H1 (cell line): ENCODE data around the gene LCOR. TPM values are rescaled to one million over a fixed set of nuclear protein-coding genes. Genes with fewer than 3 reads are reported as not detected.

Experiments
- CTCF ChIA-PET: fragments of 300-600 bp; sonication (Branson Sonifier 250); formaldehyde crosslinking; loops from one replicate; lab custom pipeline; 2021; ENCODE audit not compliant: partially characterized antibody; lab: Charles Lee
- POLR2A ChIA-PET: fragments of 300-600 bp; sonication (Branson Sonifier 250); formaldehyde crosslinking; loops from one replicate; lab custom pipeline; 2021; ENCODE audit warnings: inconsistent platforms; ENCODE audit not compliant: partially characterized antibody; lab: Charles Lee
- DNase-seq, 2 experiments: peaks; one replicate each; pipeline versions ENCODE4 v3.0.0 to v3.0.0-alpha.2; 2010 to 2022; ENCODE audit warnings: low spot score in 2 of 2, low read depth in 1 of 2, mixed read lengths in 1 of 2
- FAIRE-seq: peaks from 2 replicates; lab custom pipeline; 2011; peaks lifted over from hg19 to GRCh38; lab: Jason Lieb, UNC
- H2AFZ ChIP-seq: 2 replicates; pipeline ENCODE4 v1.8.1; 2012; ENCODE audit warnings: low read length, inconsistent platforms
- H2AK5ac ChIP-seq: 2 replicates; pipeline ENCODE4 v1.6.1; 2013; ENCODE audit warnings: low read depth, low read length
- H2BK120ac ChIP-seq: replicated peaks from 2 replicates; pipeline ENCODE3; 2013; ENCODE audit warnings: low read depth, low read length, inconsistent platforms
- H2BK12ac ChIP-seq: 2 replicates; pipeline ENCODE4 v1.6.1; 2013; ENCODE audit warnings: low read depth, low read length
- H2BK15ac ChIP-seq: 2 replicates; pipeline ENCODE4 v1.6.1; 2013; ENCODE audit warnings: low read length
- H2BK20ac ChIP-seq: 2 replicates; pipeline ENCODE4 v1.6.1; 2013; ENCODE audit warnings: low read length
- H2BK5ac ChIP-seq: 2 replicates; pipeline ENCODE4 v1.6.1; 2013; ENCODE audit warnings: low read depth, low read length
- H3K14ac ChIP-seq: 2 replicates; pipeline ENCODE4 v1.6.1; 2013; ENCODE audit warnings: inconsistent platforms; ENCODE audit not compliant: insufficient read length
- H3K18ac ChIP-seq: 2 replicates; pipeline ENCODE4 v1.6.1; 2013; ENCODE audit warnings: low read length; ENCODE audit errors: extremely low read depth
- H3K23ac ChIP-seq: 2 replicates; pipeline ENCODE4 v1.6.1; 2013; ENCODE audit warnings: inconsistent platforms; ENCODE audit not compliant: insufficient read length
- H3K23me2 ChIP-seq: 2 replicates; pipeline ENCODE4 v1.6.1; 2013; ENCODE audit warnings: low read depth, low read length
- H3K27ac ChIP-seq: 2 replicates; pipeline ENCODE4 v1.6.1; 2011; ENCODE audit warnings: low read depth, low read length, inconsistent platforms
- H3K27me3 ChIP-seq, 4 experiments: replicated peaks in 1 of 4; 1 replicate in 1 of 4; 2 replicates in 3 of 4; pipeline versions ENCODE4 v1.6.1 to v1.8.1; 2011 to 2013; ENCODE audit warnings: low read length in 3 of 4, mild to moderate bottlenecking in 3 of 4, inconsistent platforms in 2 of 4, mixed read lengths in 2 of 4, moderate library complexity in 1 of 4; ENCODE audit not compliant: control insufficient read depth in 3 of 4, insufficient read depth in 3 of 4; ENCODE audit errors: extremely low read depth in 1 of 4
- H3K36me3 ChIP-seq, 4 experiments: 2 replicates each; pipeline versions ENCODE4 v1.6.1 to v1.8.1; 2011 to 2013; ENCODE audit warnings: mild to moderate bottlenecking in 4 of 4, low read length in 3 of 4, moderate library complexity in 2 of 4, control low read depth in 1 of 4, inconsistent platforms in 1 of 4; ENCODE audit not compliant: insufficient read depth in 4 of 4, control insufficient read depth in 2 of 4
- H3K4ac ChIP-seq: replicated peaks from 2 replicates; pipeline ENCODE3; 2013; ENCODE audit warnings: low read length, low read depth, mixed read lengths, inconsistent platforms; ENCODE audit not compliant: insufficient read length
- H3K4me1 ChIP-seq, 4 experiments: replicated peaks in 1 of 4; 1 replicate in 1 of 4; 2 replicates in 3 of 4; pipeline versions ENCODE4 v1.6.1 to v1.8.1; 2011 to 2013; ENCODE audit warnings: low read length in 3 of 4, inconsistent platforms in 2 of 4, mixed read lengths in 1 of 4; ENCODE audit not compliant: insufficient read depth in 4 of 4, control insufficient read depth in 3 of 4
- H3K4me2 ChIP-seq, 2 experiments: 2 replicates each; pipeline versions ENCODE4 v1.6.1 to v1.8.1; 2011 to 2013; ENCODE audit warnings: low read depth in 2 of 2, low read length in 2 of 2, control low read depth in 1 of 2, inconsistent platforms in 1 of 2, mild to moderate bottlenecking in 1 of 2; ENCODE audit not compliant: insufficient read depth in 1 of 2
- H3K4me3 ChIP-seq, 4 experiments: fragments of 200-600, 300-600 bp in 1 of 4; sonication (generic), shearing (Covaris generic), sonication (Bioruptor Twin) in 1 of 4; 2 replicates each; pipeline versions ENCODE4 v1.5.1 to v1.8.1; 2011 to 2016; ENCODE audit warnings: low read length in 4 of 4, low read depth in 3 of 4, control low read depth in 2 of 4, inconsistent platforms in 2 of 4, mild to moderate bottlenecking in 2 of 4, mixed read lengths in 1 of 4, moderate library complexity in 1 of 4; ENCODE audit not compliant: insufficient read depth in 2 of 4; ENCODE audit errors: extremely low read depth in 1 of 4
- H3K56ac ChIP-seq: replicated peaks from 2 replicates; pipeline ENCODE3; 2013; ENCODE audit warnings: low read depth, mild to moderate bottlenecking, mixed read lengths, low read length, inconsistent platforms; ENCODE audit not compliant: insufficient read length
- H3K79me1 ChIP-seq: 2 replicates; pipeline ENCODE4 v1.6.1; 2013; ENCODE audit warnings: low read depth, low read length, control low read depth
- H3K79me2 ChIP-seq, 2 experiments: 2 replicates each; pipeline versions ENCODE4 v1.6.1 to v1.8.1; 2012 to 2013; ENCODE audit warnings: low read length in 2 of 2, mild to moderate bottlenecking in 2 of 2, inconsistent platforms in 1 of 2; ENCODE audit not compliant: insufficient read depth in 2 of 2, control insufficient read depth in 1 of 2
- H3K9ac ChIP-seq, 4 experiments: replicated peaks in 1 of 4; 1 replicate in 1 of 4; 2 replicates in 3 of 4; pipeline versions ENCODE4 v1.6.1 to v1.8.1; 2011 to 2013; ENCODE audit warnings: low read depth in 3 of 4, low read length in 3 of 4, control low read depth in 2 of 4, mild to moderate bottlenecking in 2 of 4, moderate library complexity in 2 of 4, inconsistent platforms in 1 of 4; ENCODE audit errors: extremely low read depth in 1 of 4
- H3K9me3 ChIP-seq, 2 experiments: 2 replicates each; pipeline versions ENCODE4 v1.6.1 to v1.8.1; 2012 to 2013; ENCODE audit warnings: mild to moderate bottlenecking in 2 of 2, moderate library complexity in 2 of 2, control low read depth in 1 of 2, inconsistent platforms in 1 of 2, low read depth in 1 of 2, low read length in 1 of 2, mixed read lengths in 1 of 2; ENCODE audit not compliant: insufficient read depth in 2 of 2
- H4K20me1 ChIP-seq, 2 experiments: replicated peaks in 1 of 2; 2 replicates each; pipeline versions ENCODE3 to v1.8.1; 2011 to 2013; ENCODE audit warnings: inconsistent platforms in 2 of 2, low read length in 2 of 2, mild to moderate bottlenecking in 1 of 2; ENCODE audit not compliant: insufficient read depth in 2 of 2, control insufficient read depth in 1 of 2
- H4K5ac ChIP-seq: 2 replicates; pipeline ENCODE4 v1.6.1; 2013; ENCODE audit warnings: low read length, low read depth, mixed read lengths, inconsistent platforms; ENCODE audit not compliant: insufficient read length
- H4K8ac ChIP-seq: 2 replicates; pipeline ENCODE4 v1.8.0; 2013; ENCODE audit warnings: mild to moderate bottlenecking, moderate library complexity, low read length, inconsistent platforms; ENCODE audit not compliant: insufficient read depth; ENCODE audit errors: extremely low read depth
- H4K91ac ChIP-seq: replicated peaks from 2 replicates; pipeline ENCODE3; 2013; ENCODE audit warnings: low read length, mixed read lengths, inconsistent platforms; ENCODE audit not compliant: insufficient read length
- BCL11A ChIP-seq, 2 experiments: IDR thresholded peaks; one replicate each; pipeline ENCODE4 v1.6.1; 2011; ENCODE audit warnings: low read depth in 2 of 2, low read length in 2 of 2, mild to moderate bottlenecking in 2 of 2
- BRCA1 ChIP-seq: IDR thresholded peaks from 2 replicates; pipeline ENCODE4 v1.6.1; 2012; ENCODE audit warnings: low read depth, low read length, improper control_type of control experiment
- CBX5 ChIP-seq: fragments of 300-800, 300-1000 bp; sonication (generic); IDR thresholded peaks from 2 replicates; pipeline ENCODE4 v1.7.1; 2016; ENCODE audit warnings: antibody characterized with exemption, low read length, low read depth
- FOSL1 ChIP-seq: IDR thresholded peaks from 2 replicates; pipeline ENCODE4 v1.6.1; 2011; ENCODE audit warnings: mild to moderate bottlenecking, low read depth, low read length, moderate library complexity; ENCODE audit not compliant: insufficient read depth
- GTF2F1 ChIP-seq: IDR thresholded peaks from 2 replicates; pipeline ENCODE4 v1.6.1; 2012; ENCODE audit warnings: low read depth, low read length, improper control_type of control experiment, borderline replicate concordance
- NANOG ChIP-seq: IDR thresholded peaks from 2 replicates; pipeline ENCODE4 v1.6.1; 2011; ENCODE audit warnings: low read length, low read depth, mild to moderate bottlenecking, inconsistent platforms; ENCODE audit not compliant: insufficient read depth, poor library complexity, severe bottlenecking
- PHF8 ChIP-seq: fragments of 200-600 bp; sonication (generic); conservative IDR thresholded peaks from 2 replicates; pipeline ENCODE4 v1.7.1; 2012; ENCODE audit warnings: low read depth, mild to moderate bottlenecking, inconsistent platforms, low read length, moderate library complexity
- SIN3A ChIP-seq, 2 experiments: IDR thresholded peaks in 1 of 2; conservative IDR thresholded peaks in 1 of 2; 2 replicates each; pipeline ENCODE4 v1.6.1; 2011 to 2012; ENCODE audit warnings: low read length in 2 of 2, improper control_type of control experiment in 1 of 2, low read depth in 1 of 2, mild to moderate bottlenecking in 1 of 2
- SP1 ChIP-seq: IDR thresholded peaks from 2 replicates; pipeline ENCODE4 v1.6.1; 2011; ENCODE audit warnings: low read depth, low read length
- SP4 ChIP-seq: IDR thresholded peaks from 2 replicates; pipeline ENCODE4 v1.6.1; 2012; ENCODE audit warnings: low read length, inconsistent platforms
- TAF7 ChIP-seq: optimal IDR thresholded peaks from 2 replicates; pipeline ENCODE3; 2011; ENCODE audit warnings: low read depth, mild to moderate bottlenecking, inconsistent platforms, low read length, moderate library complexity, borderline replicate concordance
- TEAD4 ChIP-seq: IDR thresholded peaks from 2 replicates; pipeline ENCODE4 v1.6.1; 2012; ENCODE audit warnings: low read depth, low read length, inconsistent platforms, mixed read lengths
- WGBS, 2 experiments: shearing (Covaris generic) in 1 of 2; methylation state at CpG; one replicate each; pipeline versions ENCODE4 v1.1.6 to v1.1.7; 2013 to 2015; ENCODE audit warnings: low lambda C conversion rate in 2 of 2, mixed read lengths in 2 of 2, inconsistent platforms in 1 of 2, low coverage in 1 of 2, missing lambda C conversion rate in 1 of 2; ENCODE audit not compliant: insufficient replicate concordance in 2 of 2, insufficient coverage in 1 of 2, insufficient read length in 1 of 2; ENCODE audit errors: extremely low coverage in 1 of 2, missing lambda C conversion rate in 1 of 2; 5-methylcytosine and 5-hydroxymethylcytosine counted together
- polyA plus RNA-seq, 7 experiments: library from polyadenylated mRNA; depleted of rRNA in 3 of 7; stranded (reverse) in 5 of 7; unstranded in 2 of 7; fragments of >200 nt in 5 of 7; fragments of 200-250 nt in 2 of 7; gene quantifications; 1 replicate in 5 of 7; 2 replicates in 1 of 7; 4 replicates in 1 of 7; pipeline versions ENCODE4 v1.2.1 to v1.2.3, GENCODE V29; 2011 to 2013; ENCODE audit warnings: missing spikeins in 2 of 7, mixed read lengths in 2 of 7
- total RNA-seq: library from RNA; stranded (reverse); fragmentation: NEBNext Ultra II Directional; extraction: Animal tissue kit (Norgen Biotek cat#: 25700); gene quantifications from 2 replicates; pipeline ENCODE4 v1.2.1, GENCODE V29; 2021
- TF ChIP-seq, protein P1 (sequence below): IDR thresholded peaks from 2 replicates; pipeline ENCODE4 v1.6.1; 2012; ENCODE audit warnings: inconsistent platforms

LCOR gene
- total and polyA plus RNA-seq, 2 of the 8 experiments (the other 6 are each of a cell fraction or from before 2014, with no cell fraction given) = 4.7 to 25.5 TPM

DNA sequence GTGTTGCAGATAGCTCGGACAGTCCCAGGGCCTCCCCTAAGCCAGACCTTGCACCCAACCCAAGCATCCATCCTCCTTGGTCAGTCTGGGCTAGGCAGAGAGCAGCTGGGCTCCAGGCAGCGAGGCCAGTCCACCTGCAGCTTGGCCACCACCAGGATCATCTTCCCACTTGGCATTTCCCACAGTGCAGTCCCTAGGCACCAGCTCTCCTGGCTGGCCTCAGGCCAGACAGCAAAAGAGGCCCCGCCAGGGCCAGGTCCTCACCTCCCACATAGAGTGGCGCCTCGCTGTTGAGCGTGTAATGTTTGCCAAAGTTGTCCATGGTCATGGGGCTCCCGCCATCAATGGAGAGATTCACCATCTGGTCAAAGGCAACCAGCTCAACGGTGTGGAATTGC is 171.7 kb downstream of the LCOR start:
- Histone ChIP-seq H2BK12ac (no peak overlapping the region), H3K56ac (no peak overlapping the region), H4K5ac (no peak overlapping the region), H3K36me3 (no peaks in the 10 kb centered on the region), H3K79me2 (no peaks in the 10 kb centered on the region), H3K4me1 (peaks cover 0 to 4% (median 1%) of the 10 kb centered on the region in 4 experiments; a peak in 4 of 7 replicates), H3K14ac (no peak overlapping the region), H3K79me1 (no peaks in the 10 kb centered on the region), H3K4me2 (no peak overlapping the region), H3K27me3 (no peaks in the 10 kb centered on the region), H2AK5ac (no peak overlapping the region), H3K9ac (no peak overlapping the region), H2BK5ac (no peak overlapping the region), H2AFZ (no peak overlapping the region), H4K20me1 (no peaks in the 10 kb centered on the region), H3K4me3 (no peak overlapping the region), H4K8ac (no peak overlapping the region), H3K4ac (no peak overlapping the region), H2BK15ac (no peak overlapping the region), H3K27ac (no peak overlapping the region), H3K9me3 (no peaks in the 10 kb centered on the region), H2BK20ac (no peak overlapping the region), H3K23ac (no peak overlapping the region), H3K18ac (no peak overlapping the region), H3K23me2 (peaks cover 1% of the 10 kb centered on the region; the same call in 1 of the 2 replicates), H4K91ac (no peak overlapping the region), H2BK120ac (no peak overlapping the region)
- peak in 1 of 2 experiments; percentile 29 for DNase-seq
- CTCF ChIA-PET = interaction anchor here (0.6 to 8.1 kb wide), 7 partner anchors 10 to 380 kb away, joined by 3 to 47 read pairs (median 5); no protein-coding TSS in a partner anchor
- FAIRE-seq = no peak
- WGBS, 2 experiments = 89% methylated on average over 8 of the region's 8 CpGs; no CpG with 5 or more reads in 1 of the 2 experiments
- POLR2A ChIA-PET = no interaction called here
- TF ChIP-seq NANOG (no peak), TEAD4 (no peak), CBX5 (no peak), TAF7 (no peak), BRCA1 (no peak), SIN3A (conservative IDR thresholded peaks at IDR 0.05 in 1 of 2, IDR thresholded peaks at IDR 0.05 in 1 of 2; ENCODE audit: low read depth in 1 of 2, low read length in 2 of 2) (no peak), FOSL1 (no peak), BCL11A (IDR thresholded peaks at IDR 0.05; ENCODE audit: low read depth in 2 of 2, low read length in 2 of 2) (no peak), PHF8 (no peak), SP4 (no peak), SP1 (no peak), GTF2F1 (no peak)
- TF ChIP-seq, protein P1, sequence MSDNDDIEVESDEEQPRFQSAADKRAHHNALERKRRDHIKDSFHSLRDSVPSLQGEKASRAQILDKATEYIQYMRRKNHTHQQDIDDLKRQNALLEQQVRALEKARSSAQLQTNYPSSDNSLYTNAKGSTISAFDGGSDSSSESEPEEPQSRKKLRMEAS = no peak
